Islet of Langerhans (tissue), 1 donor: ENCODE measurements around the gene RUNX1.

Experiments
- FAIRE-seq: peaks from one replicate; lab custom pipeline; 2011; peaks lifted over from hg19 to GRCh38; lab: Jason Lieb, UNC

RUNX1 gene

DNA sequence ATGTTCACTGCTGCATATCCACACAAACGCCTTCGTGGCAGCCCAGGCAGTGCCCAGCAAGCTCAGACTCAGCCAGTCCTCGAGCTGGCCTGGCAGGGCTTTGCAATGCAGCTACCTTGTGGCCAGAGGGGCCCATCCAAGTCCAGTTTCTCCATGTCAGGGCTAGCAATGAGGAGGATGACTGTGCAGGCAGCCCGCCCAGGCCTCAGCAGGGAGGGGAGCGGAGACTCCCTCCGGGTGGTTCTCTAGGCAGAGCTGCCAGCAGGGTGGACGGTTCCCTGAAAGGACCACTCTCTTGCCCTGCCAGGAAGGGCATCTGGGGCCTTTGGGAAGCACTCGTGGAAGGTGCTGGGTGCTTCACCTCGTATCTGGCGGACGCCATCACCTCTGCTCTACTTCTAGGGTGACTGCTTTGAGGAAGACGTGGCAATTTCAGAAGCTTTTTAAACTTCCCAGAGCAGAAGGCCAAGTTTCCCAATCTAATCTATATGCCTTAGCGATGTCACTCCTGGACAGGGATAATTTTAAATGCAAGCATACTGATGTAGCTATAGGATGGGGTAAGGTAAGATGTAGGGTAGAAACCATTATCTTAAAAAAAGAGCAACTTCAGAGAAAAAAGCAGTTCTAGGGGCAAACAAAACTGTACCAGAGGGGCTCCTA, 56.2 kb downstream of the RUNX1 start:
- no peak for FAIRE-seq

- FAIRE-seq: no peak
Observed at GRCh38 chr21:34992180-34992579, 56.9 kb downstream of the RUNX1 start.

DNA sequence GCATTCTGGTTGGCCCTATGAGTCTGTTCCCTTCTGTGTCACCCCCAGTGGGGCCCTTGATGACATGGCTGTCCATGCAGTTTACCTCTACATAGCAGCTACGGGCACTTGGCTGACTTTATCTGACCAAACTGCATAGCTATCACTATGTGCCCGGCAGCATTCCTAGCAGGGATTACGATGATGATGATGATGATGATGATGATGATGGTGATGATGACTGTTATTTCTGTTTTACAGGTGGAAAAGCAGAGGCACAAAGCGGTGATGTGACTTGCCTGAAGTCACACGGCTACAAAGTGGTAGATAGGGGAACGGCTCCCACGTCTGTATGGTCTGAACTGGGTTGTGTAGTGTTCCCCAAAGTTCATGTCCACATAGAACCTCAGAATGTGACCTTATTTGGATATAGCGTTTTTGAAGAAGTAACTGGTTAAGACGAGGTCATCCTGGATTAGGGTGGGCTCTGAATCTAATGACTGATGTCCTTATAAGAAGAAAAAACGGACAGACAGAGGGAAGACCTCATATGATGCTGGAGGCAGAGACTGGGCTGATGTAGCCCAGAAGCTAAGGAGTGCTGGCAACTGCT, 57.6 kb downstream of the RUNX1 start:
- no peak for FAIRE-seq

GRCh38 chr21:34990842-34991241, 58.3 kb downstream of the RUNX1 start:
- FAIRE-seq: no peak

DNA sequence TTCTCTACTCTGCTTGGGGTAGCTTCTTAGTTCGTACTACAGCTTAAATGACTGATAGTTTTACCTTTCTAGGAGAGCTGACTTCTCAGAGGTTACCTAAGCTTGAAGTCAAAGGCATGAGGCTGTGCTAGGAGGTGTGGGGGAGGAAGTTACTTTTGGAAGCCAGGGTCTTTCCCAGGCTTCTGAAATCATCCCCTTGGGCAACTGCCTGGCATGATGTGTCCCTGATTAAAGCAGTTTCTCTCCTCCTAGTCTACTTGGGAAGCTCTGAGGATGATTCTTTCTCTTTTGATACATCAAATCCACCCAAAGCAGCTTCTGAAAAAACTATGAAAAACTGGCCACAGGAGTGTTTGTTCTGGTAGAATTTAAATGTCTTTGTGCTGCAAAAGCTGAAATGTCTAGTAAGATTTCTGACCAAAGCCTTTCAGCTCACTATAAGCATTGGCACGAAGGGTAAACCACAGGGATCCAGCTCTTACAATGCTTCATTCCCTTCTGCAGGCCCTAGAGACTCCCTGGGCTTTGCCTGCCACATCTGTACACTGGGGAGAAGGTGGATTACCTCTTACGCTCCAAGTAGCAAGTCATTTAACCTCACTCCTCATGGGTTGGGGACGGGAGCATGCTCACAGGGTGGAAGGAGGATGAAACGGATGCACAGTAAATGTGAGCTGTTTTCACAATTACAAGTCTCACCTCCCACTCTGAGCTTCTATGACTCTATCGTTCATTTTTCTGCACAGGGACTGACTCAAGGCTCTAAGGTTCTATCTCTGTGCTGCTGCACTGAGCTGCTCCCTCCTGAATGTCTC, 59.6 kb downstream of the RUNX1 start:
- FAIRE-seq: no peak

- FAIRE-seq: no peak
Observed at GRCh38 chr21:34988625-34989024, 60.5 kb downstream of the RUNX1 start.

GRCh38 chr21:34988139-34988538, 61.0 kb downstream of the RUNX1 start:
- no peak for FAIRE-seq

- no peak for FAIRE-seq
Observed at GRCh38 chr21:34987501-34988072, 61.5 kb downstream of the RUNX1 start.

GRCh38 chr21:34986561-34987500, 62.3 kb downstream of the RUNX1 start:
- no peak for FAIRE-seq

DNA sequence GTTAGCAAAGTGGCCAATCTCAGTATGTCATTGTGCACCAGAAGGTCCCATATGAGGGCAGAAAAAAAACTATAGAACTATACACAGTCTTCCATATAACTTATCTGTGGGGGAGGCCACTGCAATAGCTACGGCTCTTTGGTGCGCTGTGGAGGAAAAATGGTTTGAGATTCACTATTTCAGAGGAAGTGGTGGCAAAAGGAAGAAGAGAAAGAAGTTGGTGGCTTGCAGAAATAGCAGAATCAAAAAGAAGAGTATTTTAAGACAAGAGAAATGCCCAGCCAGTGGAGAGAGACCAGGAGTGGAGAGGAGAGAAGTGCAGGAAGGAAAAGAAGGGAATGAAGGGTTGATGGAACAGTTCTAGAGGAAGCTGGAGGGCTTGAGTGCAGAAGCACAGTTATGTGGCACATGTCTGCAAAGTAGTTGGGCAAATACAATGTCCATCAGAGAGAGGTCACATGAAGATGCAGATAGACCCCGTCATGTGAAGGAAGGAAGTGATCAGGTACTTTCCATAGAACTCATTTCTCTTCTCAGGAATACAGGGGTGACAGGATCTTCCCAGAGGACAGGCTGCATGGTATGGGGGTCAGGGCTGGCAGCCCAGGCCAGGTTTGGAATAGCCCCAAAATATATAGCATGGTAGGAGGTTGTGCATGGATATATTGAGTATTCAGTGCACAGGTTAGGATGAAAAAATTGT, 64.6 kb downstream of the RUNX1 start:
- FAIRE-seq: no peak

- no peak for FAIRE-seq
Observed at GRCh38 chr21:34983680-34984086, 65.4 kb downstream of the RUNX1 start.

DNA sequence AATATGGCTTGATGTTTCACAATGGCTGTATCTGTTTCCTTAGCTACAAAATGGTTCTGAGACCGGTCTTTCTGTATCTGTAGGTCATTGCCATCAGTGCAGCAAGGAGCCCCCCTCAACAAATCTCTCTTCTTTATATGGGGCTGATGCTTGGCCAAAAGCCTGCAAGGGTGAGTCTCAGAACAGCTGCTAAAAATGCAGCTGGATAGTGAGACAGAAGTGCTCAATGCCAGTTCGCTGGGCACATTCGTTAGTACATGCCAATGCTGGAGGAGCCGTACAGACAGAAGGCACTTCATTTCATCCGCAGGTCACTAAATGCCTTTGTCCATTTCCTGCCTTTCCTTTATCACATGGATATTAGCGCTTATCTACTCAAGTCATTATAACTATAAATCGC, 67.3 kb downstream of the RUNX1 start:
- no peak for FAIRE-seq

- no peak for FAIRE-seq
Observed at GRCh38 chr21:34980423-34981115, 68.5 kb downstream of the RUNX1 start.

- no peak for FAIRE-seq
Observed at GRCh38 chr21:34979383-34979782, 69.7 kb downstream of the RUNX1 start.

- no peak for FAIRE-seq
Observed at GRCh38 chr21:34977333-34977732, 71.8 kb downstream of the RUNX1 start.

GRCh38 chr21:34974162-34974981, 74.7 kb downstream of the RUNX1 start:
- FAIRE-seq: no peak

GRCh38 chr21:34973685-34974084, 75.4 kb downstream of the RUNX1 start:
- FAIRE-seq: no peak

- FAIRE-seq: no peak
Observed at GRCh38 chr21:34971656-34972055, 77.4 kb downstream of the RUNX1 start.

DNA sequence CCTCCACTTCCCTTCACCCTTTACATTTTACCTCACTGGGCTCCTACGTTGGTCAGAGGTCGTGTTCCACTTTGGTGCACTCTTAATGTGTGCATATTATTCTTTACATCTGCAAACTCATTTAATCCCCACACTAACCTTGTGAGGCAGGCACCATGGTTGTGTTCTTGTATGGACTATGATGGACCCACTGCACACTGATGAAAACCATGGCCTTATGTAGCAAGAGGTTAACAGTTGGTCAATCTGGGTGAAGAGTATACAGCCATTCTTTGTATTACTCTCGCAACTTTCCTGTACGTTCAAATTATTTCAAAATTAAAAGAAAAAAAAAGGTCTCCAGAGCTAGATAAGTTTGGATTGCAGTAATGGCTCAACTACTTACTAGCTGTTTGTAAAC, 78.5 kb downstream of the RUNX1 start:
- no peak for FAIRE-seq

GRCh38 chr21:34970167-34970500, 79.0 kb downstream of the RUNX1 start:
- FAIRE-seq: no peak
